Heart left ventricle (tissue), 13 donors: ENCODE data around the gene MSRB3.

Experiments used
- POLR2A ChIP-seq, 2 donors: fragments of 450-650 bp; IDR thresholded peaks; one replicate each; pipeline ENCODE4 v1.6.1; 2017; ENCODE audit warnings: antibody characterized with exemption in 2 of 2, mild to moderate bottlenecking in 2 of 2, moderate library complexity in 2 of 2
- TF ChIP-seq, protein P1 (sequence below), 12 donors: fragments of 200-600 bp; sonication (generic) in 4 of 12; IDR thresholded peaks; one replicate each; pipeline versions ENCODE4 v1.5.0 to v1.8.0; 2018 to 2022; ENCODE audit warnings: antibody characterized with exemption in 12 of 12, mild to moderate bottlenecking in 5 of 12
- donor health status: ischemic (EF 13 %, LVEDD 7.1; RV severe dilation, severe dysfunction).
- donor health status: DM: no; HTN: yes; CAD: no.
- donor health status: DM: no; HTN: no; CAD: no.
- donor health status: ischemic (EF 25% LVEDD 6.9; RV normal size, moderate dysfunction).
- donor health status: ischemic (EF 25% LVEDD 5.7; RV mildly dilated, moderate dysfunction).
- donor health status: ischemic (EF 35%, LVEDD 5.7; RV mildly dilated, moderate dysfunction).
- donor health status: nonischemic (EF 11% LVEDD 7.7; RV severe dilation, severe dysfunction).
- donor health status: DM: yes; HTN: yes; CAD: no.
- donor health status: PGD.
- donor health status: ischemic (EF 29% LVEDD 5.4; RV normal size, mild dysfunction).
- donor health status: nonischemic (EF 23%, LVEDD 6.1; RV moderate dilation, normal function).

DNA sequence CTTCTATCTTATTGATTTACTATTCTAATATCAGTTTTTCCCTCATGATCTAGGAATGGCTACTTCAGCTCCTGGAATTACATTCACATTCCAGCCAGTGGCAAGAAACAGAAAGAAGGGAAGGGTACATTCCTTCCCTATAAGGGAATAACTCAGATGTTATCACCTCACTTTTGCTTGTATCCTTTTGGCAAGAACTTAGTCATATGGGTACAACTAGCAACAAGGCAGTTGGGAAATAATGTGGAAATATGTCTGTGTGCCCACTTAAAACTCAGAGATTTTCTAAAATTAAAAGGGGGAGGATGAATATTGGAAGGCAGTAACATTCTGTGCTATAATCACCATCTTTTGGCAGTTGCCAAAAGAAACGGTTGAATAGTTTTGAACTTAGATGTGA lies 85.6 kb downstream of the MSRB3 start:
- TF ChIP-seq, protein P1, sequence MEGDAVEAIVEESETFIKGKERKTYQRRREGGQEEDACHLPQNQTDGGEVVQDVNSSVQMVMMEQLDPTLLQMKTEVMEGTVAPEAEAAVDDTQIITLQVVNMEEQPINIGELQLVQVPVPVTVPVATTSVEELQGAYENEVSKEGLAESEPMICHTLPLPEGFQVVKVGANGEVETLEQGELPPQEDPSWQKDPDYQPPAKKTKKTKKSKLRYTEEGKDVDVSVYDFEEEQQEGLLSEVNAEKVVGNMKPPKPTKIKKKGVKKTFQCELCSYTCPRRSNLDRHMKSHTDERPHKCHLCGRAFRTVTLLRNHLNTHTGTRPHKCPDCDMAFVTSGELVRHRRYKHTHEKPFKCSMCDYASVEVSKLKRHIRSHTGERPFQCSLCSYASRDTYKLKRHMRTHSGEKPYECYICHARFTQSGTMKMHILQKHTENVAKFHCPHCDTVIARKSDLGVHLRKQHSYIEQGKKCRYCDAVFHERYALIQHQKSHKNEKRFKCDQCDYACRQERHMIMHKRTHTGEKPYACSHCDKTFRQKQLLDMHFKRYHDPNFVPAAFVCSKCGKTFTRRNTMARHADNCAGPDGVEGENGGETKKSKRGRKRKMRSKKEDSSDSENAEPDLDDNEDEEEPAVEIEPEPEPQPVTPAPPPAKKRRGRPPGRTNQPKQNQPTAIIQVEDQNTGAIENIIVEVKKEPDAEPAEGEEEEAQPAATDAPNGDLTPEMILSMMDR (IDR thresholded peaks at IDR 0.05): no peak
- no peak for TF ChIP-seq POLR2A (IDR thresholded peaks at IDR 0.05)
